GM06990 (cell line): ENCODE data around the gene TECTA.

Experiments used
- DNase-seq: peaks from one replicate; pipeline ENCODE4 v3.0.0-alpha.2; 2011; ENCODE audit not compliant: insufficient read length; ENCODE audit errors: extremely low read depth
- H3K27me3 ChIP-seq: replicated peaks from 2 replicates; pipeline ENCODE4 v1.6.0; 2011; ENCODE audit warnings: low read length; ENCODE audit not compliant: control insufficient read depth, insufficient read depth
- H3K36me3 ChIP-seq: 2 replicates; pipeline ENCODE4 v1.5.1; 2011; ENCODE audit warnings: low read length; ENCODE audit not compliant: control insufficient read depth, insufficient read depth
- H3K4me3 ChIP-seq: replicated peaks from 2 replicates; pipeline ENCODE4 v1.5.1; 2011; ENCODE audit warnings: low read depth, mild to moderate bottlenecking, control low read depth, low read length
- CTCF ChIP-seq: IDR thresholded peaks from 2 replicates; pipeline ENCODE4 v1.5.1; 2011; ENCODE audit warnings: low read length, control low read depth, mild to moderate bottlenecking, inconsistent platforms; ENCODE audit not compliant: insufficient read depth, poor library complexity, severe bottlenecking

Gene TECTA

GRCh38 chr11:121100943-121101342 lies at the start of gene TECTA:
Gene TECTA, plus strand, starts transcription at chr11:121101243. Its CDS starts 1,423 bp downstream, at chr11:121102666.
- Histone ChIP-seq H3K4me3 (no peak within 1 kb of the TSS), H3K36me3 (no peaks in the 10 kb centered on the region), H3K27me3 (no peaks in the 10 kb centered on the region)
- no peak for DNase-seq
- TF ChIP-seq CTCF, result no peak

GRCh38 chr11:121053244-121053643 lies 47.8 kb upstream of the TECTA start:
- DNase-seq, result no peak
- no peak overlapping the region for H3K4me3 ChIP-seq
- H3K27me3 ChIP-seq, result no peaks in the 10 kb centered on the region
- no peaks in the 10 kb centered on the region; the same call in 1 of the 2 replicates for H3K36me3 ChIP-seq
- TF ChIP-seq CTCF, result no peak

- TF ChIP-seq CTCF, result no peak
- Histone ChIP-seq H3K27me3 (no peaks in the 10 kb centered on the region), H3K4me3 (no peak overlapping the region), H3K36me3 (no peaks in the 10 kb centered on the region; the same call in 1 of the 2 replicates)
- no peak for DNase-seq
These were observed 46.8 kb upstream of the TECTA start for GRCh38 chr11:121054266-121054665.

GRCh38 chr11:121055076-121055475 lies 46.0 kb upstream of the TECTA start:
- TF ChIP-seq CTCF, result no peak
- no peak for DNase-seq
- Histone ChIP-seq H3K4me3 (no peak overlapping the region), H3K27me3 (no peaks in the 10 kb centered on the region), H3K36me3 (no peaks in the 10 kb centered on the region; the same call in 1 of the 2 replicates)

- Histone ChIP-seq H3K27me3 (no peaks in the 10 kb centered on the region), H3K36me3 (peaks cover 1% of the 10 kb centered on the region; the same call in 1 of the 2 replicates), H3K4me3 (no peak overlapping the region)
- DNase-seq, result peak; percentile 24
- no peak for TF ChIP-seq CTCF
These were observed 43.1 kb upstream of the TECTA start for GRCh38 chr11:121057922-121058321.

- H3K27me3 ChIP-seq, result no peaks in the 10 kb centered on the region
- no peak for DNase-seq
- H3K4me3 ChIP-seq, result no peak overlapping the region
- TF ChIP-seq CTCF, result no peak
- peaks cover 1% of the 10 kb centered on the region; the same call in 1 of the 2 replicates for H3K36me3 ChIP-seq
These were observed 42.1 kb upstream of the TECTA start for GRCh38 chr11:121058941-121059340.
